ENCODE data around the gene GANC.

Gene GANC

GRCh38 chr15:42356851-42357250, 83.8 kb downstream of the GANC start:
- no peak for TF ChIP-seq CTCF (IDR thresholded peaks at IDR 0.05; ENCODE audit: extremely low read depth, missing control alignments)
- no peak for DNase-seq (ENCODE audit: low spot score)

DNA sequence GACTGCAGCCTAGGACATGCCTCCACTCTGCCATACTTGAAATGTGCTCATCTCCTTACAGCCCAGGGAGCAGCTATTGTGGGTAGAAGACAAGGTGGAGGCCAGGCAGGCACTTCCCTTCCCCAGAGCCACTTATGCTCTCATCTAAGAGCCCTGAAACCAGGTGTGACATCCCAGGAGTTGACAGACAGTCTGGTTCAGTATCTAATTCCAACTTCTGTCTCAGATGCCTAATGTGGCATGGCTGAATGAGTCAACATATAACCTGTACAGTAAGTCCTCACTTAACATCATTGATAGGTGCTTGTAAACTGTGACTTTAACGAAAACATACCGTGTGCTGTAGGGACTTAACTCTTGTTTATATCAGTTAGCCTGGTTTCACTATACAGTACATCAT, 85.1 kb downstream of the GANC start:
- no peak for DNase-seq (ENCODE audit: low spot score)
- no peak for TF ChIP-seq CTCF (IDR thresholded peaks at IDR 0.05; ENCODE audit: extremely low read depth, missing control alignments)

DNA sequence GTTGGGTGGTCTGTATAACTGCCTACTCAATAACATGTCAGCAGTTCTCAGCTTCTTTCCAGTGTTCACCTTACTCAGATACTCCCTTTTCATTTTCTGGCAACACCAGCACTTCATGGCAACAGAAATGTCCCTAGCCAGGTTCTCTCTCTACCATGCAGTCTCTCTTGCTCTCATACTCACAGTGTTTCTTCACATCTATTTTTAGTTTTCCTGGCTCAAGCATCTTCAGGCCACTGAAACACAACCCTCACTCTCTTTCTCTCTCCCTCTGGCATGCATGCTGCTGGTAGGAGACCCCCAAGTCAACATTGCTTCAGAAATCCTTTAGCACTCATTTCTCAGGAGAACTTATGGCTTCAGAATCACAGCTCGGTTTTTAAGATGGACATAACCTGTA, 86.2 kb downstream of the GANC start, which contains the start of gene CAPN3:
Gene CAPN3, plus strand, starts transcription at position 253 of the 400 bp plus-strand sequence. CDS start 305 bp downstream, outside the sequence.
- no peak for DNase-seq (ENCODE audit: low spot score)
- no peak for TF ChIP-seq CTCF (IDR thresholded peaks at IDR 0.05; ENCODE audit: extremely low read depth, missing control alignments)

DNA sequence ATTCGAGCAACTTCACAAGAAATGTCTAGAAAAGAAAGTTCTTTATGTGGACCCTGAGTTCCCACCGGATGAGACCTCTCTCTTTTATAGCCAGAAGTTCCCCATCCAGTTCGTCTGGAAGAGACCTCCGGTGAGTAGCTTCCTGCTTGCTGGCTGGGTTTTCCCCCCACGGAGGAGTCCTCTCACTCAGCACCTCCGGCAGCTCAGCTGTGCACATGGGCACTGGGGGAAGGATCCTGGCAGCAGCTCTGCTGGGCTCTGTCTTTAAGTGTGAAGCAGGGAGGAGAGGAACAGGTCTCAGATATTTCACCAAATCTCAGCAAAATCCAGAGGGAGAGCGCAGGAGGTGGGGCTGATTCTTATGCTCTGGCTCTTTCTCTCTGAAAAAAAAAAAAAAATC, 87.0 kb downstream of the GANC start:
- no peak for TF ChIP-seq CTCF (IDR thresholded peaks at IDR 0.05; ENCODE audit: extremely low read depth, missing control alignments)
- no peak for DNase-seq (ENCODE audit: low spot score)

DNA sequence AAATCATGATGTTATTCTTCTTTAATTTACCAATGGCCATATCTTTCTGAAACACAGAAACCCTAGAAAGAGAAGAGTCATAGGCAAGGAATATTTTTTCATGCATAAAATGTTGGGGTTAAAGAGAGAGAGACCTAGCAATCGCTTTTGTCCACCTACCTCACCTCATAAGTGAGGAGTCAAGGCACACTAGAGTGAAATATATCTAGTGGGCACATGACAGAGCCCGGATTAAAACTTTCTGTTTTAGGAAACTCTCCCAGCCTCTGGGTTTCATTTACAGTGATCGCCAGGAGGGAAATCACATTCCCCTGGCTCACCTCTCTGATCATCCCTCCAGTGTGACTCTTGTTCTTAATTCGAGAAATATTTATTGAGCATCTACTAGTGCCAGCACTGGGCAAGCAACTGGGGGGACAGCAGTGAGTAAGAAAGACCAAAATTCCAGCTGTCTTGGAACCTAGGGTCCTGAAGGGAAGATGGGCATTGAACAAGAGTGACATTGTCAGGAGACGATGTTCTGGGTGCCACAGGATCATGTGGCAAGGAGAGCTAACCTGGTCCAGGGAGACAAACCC, 87.6 kb downstream of the GANC start:
- TF ChIP-seq CTCF (IDR thresholded peaks at IDR 0.05; ENCODE audit: extremely low read depth, missing control alignments): no peak

GRCh38 chr15:42363487-42363886, 90.5 kb downstream of the GANC start:
- no peak for TF ChIP-seq CTCF (IDR thresholded peaks at IDR 0.05; ENCODE audit: extremely low read depth, missing control alignments)
- DNase-seq (ENCODE audit: low spot score): no peak

More for the DNA sequence above, 87.6 kb downstream of the GANC start:
- no peak for DNase-seq (ENCODE audit: low spot score)

DNA sequence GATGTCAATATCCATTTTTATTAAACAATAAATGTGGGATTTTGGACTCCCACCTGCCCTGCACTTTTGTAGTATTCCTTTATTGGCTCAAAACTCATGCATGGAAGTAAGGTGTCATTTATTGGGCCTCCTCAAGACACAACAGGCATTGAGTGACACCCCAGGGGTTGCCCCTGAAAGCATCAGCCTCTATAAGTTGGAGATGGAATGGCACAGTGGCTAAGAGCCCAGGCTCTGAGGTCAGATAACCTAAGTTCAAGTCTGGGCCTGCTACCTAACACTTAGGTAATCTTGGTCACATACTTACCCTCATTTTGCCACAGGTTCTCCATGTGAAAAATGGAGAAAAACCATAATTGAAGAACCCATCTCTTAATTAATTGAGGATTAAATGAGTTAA, 90.9 kb downstream of the GANC start:
- DNase-seq (ENCODE audit: low spot score): no peak
- no peak for TF ChIP-seq CTCF (IDR thresholded peaks at IDR 0.05; ENCODE audit: extremely low read depth, missing control alignments)
